H1 (cell line): ENCODE data around the gene CGA.

Source experiments
- CBX8 ChIP-seq: fragments of 300-800, 300-1000 bp; sonication (generic); IDR thresholded peaks from 2 replicates; pipeline ENCODE4 v1.7.1; 2016; ENCODE audit warnings: low read depth, low read length, borderline replicate concordance
- CEBPB ChIP-seq: IDR thresholded peaks from 2 replicates; pipeline ENCODE4 v1.6.1; 2012; ENCODE audit warnings: low read depth, low read length
- CREB1 ChIP-seq: IDR thresholded peaks from 2 replicates; pipeline ENCODE4 v1.6.1; 2012; ENCODE audit warnings: inconsistent platforms
- CTBP2 ChIP-seq: IDR thresholded peaks from 2 replicates; pipeline ENCODE4 v1.7.0; 2011; ENCODE audit warnings: borderline replicate concordance, mild to moderate bottlenecking, moderate library complexity, mixed read lengths, low read length; ENCODE audit not compliant: insufficient read depth, insufficient read length
- CTCF ChIP-seq, 3 experiments: IDR thresholded peaks; 1 replicate in 2 of 3; 2 replicates in 1 of 3; pipeline versions ENCODE4 v1.5.1 to v1.6.1; 2011; ENCODE audit warnings: low read length in 3 of 3, mild to moderate bottlenecking in 3 of 3, inconsistent platforms in 2 of 3, low read depth in 1 of 3, moderate library complexity in 1 of 3; ENCODE audit not compliant: insufficient read depth in 1 of 3; ENCODE audit errors: control extremely low read depth in 1 of 3
- EZH2 ChIP-seq: fragments of 200-600 bp; sonication (generic); IDR thresholded peaks from 2 replicates; pipeline ENCODE4 v1.7.1; 2012; ENCODE audit warnings: low read depth, mild to moderate bottlenecking, moderate library complexity, low read length, inconsistent platforms; ENCODE audit not compliant: severe bottlenecking
- FOSL1 ChIP-seq: IDR thresholded peaks from 2 replicates; pipeline ENCODE4 v1.6.1; 2011; ENCODE audit warnings: mild to moderate bottlenecking, low read depth, low read length, moderate library complexity; ENCODE audit not compliant: insufficient read depth
- KDM1A ChIP-seq: fragments of 200-600, 300-600 bp; sonication (generic); IDR thresholded peaks from 2 replicates; pipeline ENCODE4 v1.7.1; 2016; ENCODE audit warnings: mild to moderate bottlenecking, low read length, borderline replicate concordance
- NRF1 ChIP-seq: IDR thresholded peaks from 2 replicates; pipeline ENCODE4 v1.6.1; 2011; ENCODE audit warnings: mild to moderate bottlenecking, low read depth, low read length, improper control_type of control experiment
- POLR2A ChIP-seq, 2 experiments: IDR thresholded peaks; 1 replicate in 1 of 2; 2 replicates in 1 of 2; pipeline ENCODE4 v1.6.1; 2011; ENCODE audit warnings: low read depth in 2 of 2, low read length in 2 of 2, mild to moderate bottlenecking in 2 of 2; ENCODE audit errors: control extremely low read depth in 1 of 2
- RFX5 ChIP-seq: IDR thresholded peaks from 2 replicates; pipeline ENCODE4 v1.6.1; 2011; ENCODE audit warnings: low read depth, low read length, improper control_type of control experiment, borderline replicate concordance
- SIN3A ChIP-seq, 2 experiments: IDR thresholded peaks in 1 of 2; conservative IDR thresholded peaks in 1 of 2; 2 replicates each; pipeline ENCODE4 v1.6.1; 2011 to 2012; ENCODE audit warnings: low read length in 2 of 2, improper control_type of control experiment in 1 of 2, low read depth in 1 of 2, mild to moderate bottlenecking in 1 of 2
- SP1 ChIP-seq: IDR thresholded peaks from 2 replicates; pipeline ENCODE4 v1.6.1; 2011; ENCODE audit warnings: low read depth, low read length
- YY1 ChIP-seq: IDR thresholded peaks from 2 replicates; pipeline ENCODE4 v1.6.1; 2011; ENCODE audit warnings: low read depth, mild to moderate bottlenecking, low read length

DNA sequence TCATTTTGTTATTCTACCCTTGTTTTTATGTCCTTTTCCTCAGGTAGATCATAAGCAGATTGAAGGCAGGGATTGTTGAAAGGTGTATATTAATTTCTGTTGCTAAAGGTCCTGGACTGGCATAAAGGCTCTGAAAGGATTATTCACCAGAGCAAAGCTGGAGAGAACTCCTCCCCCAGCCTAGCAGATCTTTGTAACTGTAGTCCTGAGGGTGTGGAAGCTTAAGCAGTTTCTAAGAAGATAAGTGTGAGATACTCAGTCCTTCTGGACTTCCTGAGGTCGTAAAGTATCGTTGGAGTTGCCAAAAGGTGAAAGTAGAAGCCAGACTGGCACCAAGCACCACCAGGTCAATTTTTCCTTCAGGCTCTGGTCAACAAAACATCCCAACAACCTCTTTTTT is 24.2 kb downstream of the CGA start:
- no peak for TF ChIP-seq CTCF (IDR thresholded peaks at IDR 0.05; ENCODE audit: control extremely low read depth in 1 of 3, insufficient read depth in 1 of 3, low read depth in 1 of 3, low read length in 3 of 3)
- TF ChIP-seq EZH2 = no peak
- no peak for TF ChIP-seq CREB1
- no peak for TF ChIP-seq POLR2A (IDR thresholded peaks at IDR 0.05; ENCODE audit: control extremely low read depth in 1 of 2, low read depth in 2 of 2, low read length in 2 of 2)
- no peak for TF ChIP-seq CBX8
- no peak for TF ChIP-seq CEBPB
- no peak for TF ChIP-seq SP1
- TF ChIP-seq RFX5 = no peak
- TF ChIP-seq NRF1 = no peak
- no peak for TF ChIP-seq SIN3A (conservative IDR thresholded peaks at IDR 0.05 in 1 of 2, IDR thresholded peaks at IDR 0.05 in 1 of 2; ENCODE audit: low read depth in 1 of 2, low read length in 2 of 2)
- TF ChIP-seq KDM1A = no peak
- no peak for TF ChIP-seq YY1
- no peak for TF ChIP-seq CTBP2
- no peak for TF ChIP-seq FOSL1
